ENCODE data around the gene ITGA11. TPM values are rescaled to one million over a fixed set of nuclear protein-coding genes. Genes with fewer than 3 reads are reported as not detected.
"Not testable (repeated sequence)": the region's sequence is repeated elsewhere in the genome, so short reads cannot be mapped to it uniquely, and the experiment has no call there.

ITGA11 gene
- total RNA-seq, 4 donors from 2014 or later, result 0.48 to 10.6 (median 2.6) TPM

DNA sequence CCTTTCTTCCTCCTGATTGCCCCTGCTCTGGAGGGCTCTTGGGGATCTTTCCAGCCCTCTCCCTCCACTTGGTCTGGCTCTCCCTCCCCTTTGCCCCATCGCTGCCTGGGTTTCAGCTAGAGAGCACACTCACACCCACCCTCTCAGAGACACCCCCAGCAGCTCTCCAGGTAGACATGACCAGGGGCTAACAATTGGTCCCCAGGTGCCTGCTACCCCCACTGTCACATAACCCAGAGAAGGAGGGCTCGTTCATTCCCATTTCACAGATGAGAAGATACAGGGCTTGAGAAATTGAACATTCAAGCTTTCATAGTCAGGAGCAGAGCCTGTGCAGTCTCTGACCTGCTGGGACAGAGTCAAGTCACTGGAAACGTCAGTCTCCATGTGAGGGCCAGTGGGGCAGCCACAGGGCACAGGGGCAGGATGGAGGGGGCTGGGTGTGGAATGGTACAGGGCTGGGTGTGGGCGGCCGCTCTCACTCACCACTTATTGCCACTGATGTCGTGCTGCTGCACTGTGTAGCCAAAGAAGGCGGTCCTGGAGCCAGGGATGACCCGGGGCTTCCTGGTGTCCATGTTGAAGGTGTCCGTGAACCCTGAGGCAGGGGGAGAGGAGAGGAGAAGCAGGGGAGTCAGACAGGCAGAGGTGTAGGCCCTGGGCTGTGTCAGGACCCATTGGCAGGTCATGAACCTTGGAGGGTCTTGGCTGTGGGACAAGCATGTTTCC, 29.4 kb downstream of the ITGA11 start:
- TF ChIP-seq, protein P1, sequence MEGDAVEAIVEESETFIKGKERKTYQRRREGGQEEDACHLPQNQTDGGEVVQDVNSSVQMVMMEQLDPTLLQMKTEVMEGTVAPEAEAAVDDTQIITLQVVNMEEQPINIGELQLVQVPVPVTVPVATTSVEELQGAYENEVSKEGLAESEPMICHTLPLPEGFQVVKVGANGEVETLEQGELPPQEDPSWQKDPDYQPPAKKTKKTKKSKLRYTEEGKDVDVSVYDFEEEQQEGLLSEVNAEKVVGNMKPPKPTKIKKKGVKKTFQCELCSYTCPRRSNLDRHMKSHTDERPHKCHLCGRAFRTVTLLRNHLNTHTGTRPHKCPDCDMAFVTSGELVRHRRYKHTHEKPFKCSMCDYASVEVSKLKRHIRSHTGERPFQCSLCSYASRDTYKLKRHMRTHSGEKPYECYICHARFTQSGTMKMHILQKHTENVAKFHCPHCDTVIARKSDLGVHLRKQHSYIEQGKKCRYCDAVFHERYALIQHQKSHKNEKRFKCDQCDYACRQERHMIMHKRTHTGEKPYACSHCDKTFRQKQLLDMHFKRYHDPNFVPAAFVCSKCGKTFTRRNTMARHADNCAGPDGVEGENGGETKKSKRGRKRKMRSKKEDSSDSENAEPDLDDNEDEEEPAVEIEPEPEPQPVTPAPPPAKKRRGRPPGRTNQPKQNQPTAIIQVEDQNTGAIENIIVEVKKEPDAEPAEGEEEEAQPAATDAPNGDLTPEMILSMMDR (IDR thresholded peaks at IDR 0.05), result no peak
- no peak for DNase-seq (ENCODE audit: low spot score)
- ATAC-seq (ENCODE audit: low FRiP score), result no peak

DNA sequence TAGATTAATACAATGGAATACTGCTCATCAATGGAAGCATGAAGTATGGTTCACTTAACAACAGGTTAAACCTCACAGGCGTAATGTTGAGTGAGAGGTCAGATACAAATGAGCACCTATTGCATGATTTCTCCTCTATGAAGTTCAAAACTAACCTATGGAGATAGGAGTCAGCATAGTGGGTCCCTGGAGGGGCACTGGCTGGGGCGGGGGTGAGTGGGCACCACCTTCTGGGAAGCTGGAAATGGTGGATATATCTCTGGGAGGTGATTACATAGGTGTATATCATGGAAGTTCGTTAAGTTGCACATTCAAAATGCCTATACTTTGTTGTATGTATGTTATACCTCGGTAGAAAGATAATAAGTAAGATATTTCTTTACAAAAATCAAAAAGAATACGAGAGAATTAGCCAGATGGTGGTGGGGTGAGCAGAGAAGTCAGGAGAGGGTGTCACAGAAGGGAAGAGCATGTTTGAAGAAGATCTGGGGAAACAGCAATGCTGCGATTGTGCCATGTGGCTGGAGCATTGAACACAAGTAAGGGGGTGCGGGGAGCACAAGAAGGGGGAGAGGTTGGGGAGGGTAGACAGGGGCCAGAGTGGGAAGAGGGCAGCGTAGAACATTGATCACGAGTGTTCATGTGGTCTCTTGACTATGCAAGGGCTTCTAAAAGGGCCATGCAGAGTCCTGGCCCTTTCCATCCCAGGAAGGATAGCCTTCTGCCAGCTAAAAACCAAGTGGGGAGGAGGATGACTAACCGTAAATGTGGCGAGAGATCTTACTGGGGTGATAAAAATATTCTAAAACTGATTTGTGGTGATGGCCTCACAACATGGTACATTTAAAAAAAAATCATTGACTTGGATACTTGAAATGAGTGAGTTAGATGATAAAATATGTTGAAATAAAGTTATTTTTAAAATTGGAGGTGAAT, 30.2 kb downstream of the ITGA11 start:
- TF ChIP-seq, protein P1 (IDR thresholded peaks at IDR 0.05), result no peak
- no peak for DNase-seq (ENCODE audit: low spot score)

DNA sequence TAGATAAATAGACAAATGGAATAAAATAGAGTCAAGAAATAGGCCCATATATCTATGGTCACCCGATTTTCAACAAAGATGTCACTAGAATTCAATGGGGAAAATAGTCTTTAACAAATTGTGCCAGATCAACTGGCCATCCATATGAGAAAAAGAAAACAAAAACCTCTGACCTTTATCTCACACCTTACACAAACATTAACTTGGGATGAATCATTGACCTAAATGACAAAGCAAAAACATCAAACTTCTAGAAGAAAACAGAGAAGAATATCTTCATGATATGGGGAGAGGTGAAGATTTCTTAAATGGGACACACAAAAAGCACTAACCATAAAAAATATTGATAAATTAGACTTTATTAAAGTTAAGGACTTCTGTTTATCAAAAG, 31.9 kb downstream of the ITGA11 start:
- ATAC-seq (ENCODE audit: low FRiP score) (no peak), DNase-seq (ENCODE audit: low spot score) (no peak)
- TF ChIP-seq, protein P1 (IDR thresholded peaks at IDR 0.05), result no peak

More for the DNA sequence above, 30.2 kb downstream of the ITGA11 start:
- no peak for ATAC-seq (ENCODE audit: low FRiP score)

DNA sequence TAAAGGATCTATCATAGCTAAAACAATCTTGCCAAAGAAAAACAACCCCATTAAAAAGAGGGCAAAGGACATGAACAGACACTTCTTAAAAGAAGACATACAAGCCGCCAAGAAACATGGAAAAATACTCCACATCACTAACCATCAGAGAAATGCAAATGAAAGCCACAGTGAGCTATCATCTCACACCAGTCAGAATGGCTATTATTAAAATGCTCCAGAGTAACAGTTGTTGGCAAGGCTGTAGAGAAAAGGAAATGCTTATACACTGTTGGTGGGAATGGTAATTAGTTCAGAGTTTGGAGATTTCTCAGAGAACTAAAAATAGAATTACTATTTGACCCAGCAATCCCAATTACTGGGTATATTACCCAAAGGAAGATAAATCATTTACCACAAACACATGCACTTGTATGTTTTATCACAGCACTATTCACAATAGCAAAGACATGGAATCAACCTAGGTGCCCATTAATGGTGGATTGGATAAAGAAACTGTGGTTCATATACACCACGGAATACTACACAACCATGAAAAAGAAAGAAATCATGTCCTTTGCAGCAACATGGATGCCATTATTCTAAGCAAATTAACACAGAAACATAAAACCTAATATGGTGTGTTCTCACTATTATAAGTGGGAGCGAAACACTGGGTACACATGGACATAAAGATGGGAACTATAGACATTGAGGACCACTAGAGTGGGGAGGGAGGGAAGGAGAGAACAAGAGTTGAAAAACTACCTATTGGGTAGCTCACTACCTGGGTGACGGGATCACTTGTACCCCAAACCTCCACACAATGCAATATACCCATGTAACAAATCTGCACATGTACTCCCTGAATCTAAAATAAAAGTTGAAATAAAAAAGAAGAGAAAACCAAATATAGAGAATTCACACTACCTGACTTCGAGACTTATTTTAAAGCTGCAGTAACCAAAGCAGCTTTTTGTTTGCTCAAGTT, 32.6 kb downstream of the ITGA11 start:
- ATAC-seq (ENCODE audit: low FRiP score), result no peak
- TF ChIP-seq, protein P1 (IDR thresholded peaks at IDR 0.05), result no peak
- DNase-seq (ENCODE audit: low spot score), result no peak

DNA sequence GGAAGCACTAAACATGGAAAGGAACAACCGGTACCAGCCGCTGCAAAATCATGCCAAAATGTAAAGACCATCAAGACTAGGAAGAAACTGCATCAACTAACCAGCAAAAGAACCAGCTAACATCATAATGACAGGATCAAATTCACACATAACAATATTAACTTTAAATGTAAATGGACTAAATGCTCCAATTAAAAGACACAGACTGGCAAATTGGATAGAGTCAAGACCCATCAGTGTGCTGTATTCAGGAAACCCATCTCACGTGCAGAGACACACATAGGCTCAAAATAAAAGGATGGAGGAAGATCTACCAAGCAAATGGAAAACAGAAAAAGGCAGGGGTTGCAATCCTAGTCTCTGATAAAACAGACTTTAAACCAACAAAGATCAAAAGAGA, 34.0 kb downstream of the ITGA11 start:
- not testable (repeated sequence) for ATAC-seq (ENCODE audit: low FRiP score); DNase-seq (ENCODE audit: low spot score)

DNA sequence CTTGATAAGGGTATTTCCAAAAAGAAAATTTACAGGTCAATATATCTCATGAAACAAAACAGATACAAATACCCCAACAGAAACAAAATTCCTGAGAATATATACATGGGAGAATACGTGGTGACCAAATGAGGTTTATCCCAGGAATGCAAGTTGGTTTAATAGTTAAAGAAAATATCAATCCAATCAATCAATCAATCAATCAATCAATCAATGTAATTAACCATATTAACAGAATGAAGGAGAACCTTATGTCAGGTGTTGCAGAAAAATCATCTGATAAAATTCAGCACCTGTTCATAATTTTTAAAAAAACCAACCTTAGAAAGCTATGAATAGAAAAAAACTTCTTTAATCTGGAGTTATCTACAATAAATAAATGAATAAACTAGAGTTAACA, 35.9 kb downstream of the ITGA11 start:
- ATAC-seq (ENCODE audit: low FRiP score), result no peak
- no peak for DNase-seq (ENCODE audit: low spot score)
- TF ChIP-seq, protein P1 (IDR thresholded peaks at IDR 0.05), result no peak

All from omental fat pad (tissue), 4 donors.